Right atrium auricular region (tissue), 2 donors: Measurements from ENCODE around the gene EDN3. TPM values are rescaled to one million over a fixed set of nuclear protein-coding genes. Genes with fewer than 3 reads are reported as not detected.

ENCODE experiments used
- DNase-seq: peaks from one replicate; pipeline ENCODE4 v3.0.0-alpha.2; 2019; ENCODE audit warnings: low spot score
- H3K27ac ChIP-seq, 2 donors: fragments of 200-600 bp; sonication (generic); 1 replicate in 1 of 2; 2 replicates in 1 of 2; pipeline ENCODE4 v1.5.1; 2016 to 2019
- H3K27me3 ChIP-seq, 2 donors: fragments of 200-600 bp; sonication (generic); one replicate each; pipeline versions ENCODE4 v1.5.1 to v1.6.0; 2017 to 2019
- H3K36me3 ChIP-seq: fragments of 200-600 bp; sonication (generic); one replicate; pipeline ENCODE4 v1.5.1; 2016
- H3K4me1 ChIP-seq, 2 donors: fragments of 200-600 bp; sonication (generic); one replicate each; pipeline versions ENCODE4 v1.5.1 to v1.6.0; 2017 to 2019
- H3K4me3 ChIP-seq, 2 donors: fragments of 200-600 bp; sonication (generic); 1 replicate in 1 of 2; 2 replicates in 1 of 2; pipeline ENCODE4 v1.5.1; 2017 to 2019; ENCODE audit warnings: mild to moderate bottlenecking in 1 of 2, moderate library complexity in 1 of 2
- H3K9me3 ChIP-seq, 2 donors: fragments of 200-600 bp; sonication (generic); one replicate each; pipeline ENCODE4 v1.5.1; 2019
- total RNA-seq, 2 donors: library from RNA; depleted of rRNA; stranded (reverse); fragments of >200 nt; gene quantifications; one replicate each; pipeline ENCODE4 v1.1.0, GENCODE V29; 2016
- TF ChIP-seq, protein P1 (sequence below), 2 donors: fragments of 200-600 bp; sonication (generic); IDR thresholded peaks; one replicate each; pipeline ENCODE4 v1.5.1; 2019; ENCODE audit warnings: antibody characterized with exemption in 2 of 2

The EDN3 gene
- total RNA-seq, 2 donors from 2014 or later, result not detected

DNA sequence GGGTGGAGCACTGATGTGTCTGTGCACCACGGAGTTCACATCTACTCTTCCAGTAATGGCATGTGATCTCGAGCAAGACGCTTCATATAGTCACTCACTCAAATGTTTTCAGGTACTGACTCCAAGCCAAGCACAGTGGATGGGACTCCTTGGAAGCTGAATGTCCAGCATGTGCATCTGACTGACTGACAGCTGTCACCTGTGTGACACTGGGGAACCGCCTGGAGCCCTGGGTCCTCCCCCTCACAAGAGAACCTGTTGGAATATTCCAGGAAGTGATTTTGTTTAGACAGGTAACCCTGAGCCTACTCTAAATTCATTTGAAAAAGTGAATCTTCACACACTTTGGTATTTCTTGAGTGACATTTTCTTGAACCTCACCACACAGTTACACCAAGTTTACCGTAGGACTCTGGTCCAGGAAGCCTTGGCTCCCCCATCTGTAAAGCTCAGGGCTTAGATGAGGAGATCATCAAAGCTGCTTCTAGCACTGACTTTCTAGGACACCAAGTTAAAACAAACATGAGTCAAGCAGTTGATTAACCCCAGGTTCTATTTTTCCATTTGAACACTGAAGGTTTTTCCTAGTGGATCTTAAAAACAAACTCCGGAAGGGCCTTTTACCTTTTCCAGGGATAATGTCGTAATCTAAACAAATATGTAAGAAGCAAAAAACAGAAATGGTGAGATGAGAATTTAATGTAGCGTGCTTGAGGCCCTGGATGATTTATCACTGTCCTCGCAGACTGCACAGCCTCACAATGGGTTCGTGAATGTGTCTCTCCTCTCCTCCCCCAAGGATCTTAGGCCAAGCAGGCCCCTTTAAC lies 50.1 kb downstream of the EDN3 start:
- H3K4me1 ChIP-seq, result no peaks in the 10 kb centered on the region
- DNase-seq, result no peak
- H3K36me3 ChIP-seq, result no peaks in the 10 kb centered on the region
- H3K27ac ChIP-seq, result no peak overlapping the region
- TF ChIP-seq, protein P1, sequence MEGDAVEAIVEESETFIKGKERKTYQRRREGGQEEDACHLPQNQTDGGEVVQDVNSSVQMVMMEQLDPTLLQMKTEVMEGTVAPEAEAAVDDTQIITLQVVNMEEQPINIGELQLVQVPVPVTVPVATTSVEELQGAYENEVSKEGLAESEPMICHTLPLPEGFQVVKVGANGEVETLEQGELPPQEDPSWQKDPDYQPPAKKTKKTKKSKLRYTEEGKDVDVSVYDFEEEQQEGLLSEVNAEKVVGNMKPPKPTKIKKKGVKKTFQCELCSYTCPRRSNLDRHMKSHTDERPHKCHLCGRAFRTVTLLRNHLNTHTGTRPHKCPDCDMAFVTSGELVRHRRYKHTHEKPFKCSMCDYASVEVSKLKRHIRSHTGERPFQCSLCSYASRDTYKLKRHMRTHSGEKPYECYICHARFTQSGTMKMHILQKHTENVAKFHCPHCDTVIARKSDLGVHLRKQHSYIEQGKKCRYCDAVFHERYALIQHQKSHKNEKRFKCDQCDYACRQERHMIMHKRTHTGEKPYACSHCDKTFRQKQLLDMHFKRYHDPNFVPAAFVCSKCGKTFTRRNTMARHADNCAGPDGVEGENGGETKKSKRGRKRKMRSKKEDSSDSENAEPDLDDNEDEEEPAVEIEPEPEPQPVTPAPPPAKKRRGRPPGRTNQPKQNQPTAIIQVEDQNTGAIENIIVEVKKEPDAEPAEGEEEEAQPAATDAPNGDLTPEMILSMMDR (IDR thresholded peaks at IDR 0.05), result no peak
- no peaks in the 10 kb centered on the region for H3K9me3 ChIP-seq
- no peaks in the 10 kb centered on the region for H3K27me3 ChIP-seq
- H3K4me3 ChIP-seq, result no peak overlapping the region

DNA sequence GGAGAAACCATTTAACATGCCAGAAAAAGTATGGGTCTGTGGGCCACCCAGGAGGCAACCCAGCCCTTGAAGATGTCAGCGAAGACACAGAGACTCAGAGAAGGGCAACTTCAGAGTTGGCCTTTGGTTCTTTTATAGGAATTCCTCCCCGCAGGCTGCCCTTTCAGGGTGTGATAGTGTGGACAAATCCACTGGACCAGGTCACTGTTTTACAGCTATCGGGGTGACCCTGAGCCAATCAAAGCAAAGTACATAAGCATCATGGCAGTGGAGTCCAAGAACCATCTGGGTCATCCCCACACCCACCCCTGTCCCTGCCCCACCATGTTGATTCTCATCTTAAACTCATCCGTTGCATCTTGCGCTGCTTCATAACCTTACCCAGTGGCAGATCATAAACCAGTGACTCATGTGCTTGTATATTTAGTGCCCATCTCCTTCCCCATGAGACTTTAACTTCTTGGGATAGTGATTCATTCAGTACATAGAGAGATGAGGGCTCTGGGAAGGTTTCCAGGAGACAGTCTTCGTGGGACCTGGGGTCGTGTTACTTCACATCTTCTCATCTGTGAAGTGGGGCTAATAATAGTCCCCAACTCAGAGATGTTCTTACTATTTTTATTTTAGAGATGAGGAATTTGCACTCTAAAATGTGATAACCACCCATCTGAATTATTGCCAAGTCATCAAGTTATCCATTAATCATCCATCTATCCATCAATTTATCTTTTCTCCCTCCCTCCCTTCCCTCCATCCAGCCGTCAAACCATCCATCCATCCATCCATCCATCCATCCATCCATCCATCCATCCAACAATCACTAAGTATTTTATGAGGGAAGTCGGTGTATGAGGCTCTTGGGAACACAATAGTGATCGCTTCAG lies 51.0 kb downstream of the EDN3 start:
- TF ChIP-seq, protein P1 (IDR thresholded peaks at IDR 0.05), result no peak
- H3K27me3 ChIP-seq, result no peaks in the 10 kb centered on the region
- no peaks in the 10 kb centered on the region for H3K9me3 ChIP-seq
- no peak overlapping the region for H3K27ac ChIP-seq
- DNase-seq, result no peak
- no peaks in the 10 kb centered on the region for H3K4me1 ChIP-seq
- H3K36me3 ChIP-seq, result no peaks in the 10 kb centered on the region
- H3K4me3 ChIP-seq, result no peak overlapping the region

DNA sequence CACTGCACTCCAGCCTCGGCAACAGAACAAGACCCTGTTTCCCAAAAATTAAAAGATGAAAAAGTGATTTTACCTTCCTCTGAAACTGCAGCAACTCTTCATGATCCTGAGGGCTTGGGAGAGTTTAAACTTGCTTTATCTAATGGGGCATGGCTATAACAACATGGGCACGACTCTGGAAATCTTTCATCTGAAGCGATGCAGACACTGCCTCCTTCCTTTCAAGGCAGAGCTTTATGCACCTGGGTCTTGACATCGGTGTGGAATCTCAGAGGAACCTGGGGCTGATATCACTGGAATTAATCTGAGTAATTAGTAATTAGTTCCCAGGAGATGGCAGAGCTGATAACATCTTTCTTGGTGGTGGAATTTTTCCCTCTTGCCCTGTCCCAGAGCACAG lies 52.1 kb downstream of the EDN3 start:
- no peak overlapping the region for H3K4me3 ChIP-seq
- TF ChIP-seq, protein P1 (IDR thresholded peaks at IDR 0.05), result no peak
- DNase-seq, result no peak

DNA sequence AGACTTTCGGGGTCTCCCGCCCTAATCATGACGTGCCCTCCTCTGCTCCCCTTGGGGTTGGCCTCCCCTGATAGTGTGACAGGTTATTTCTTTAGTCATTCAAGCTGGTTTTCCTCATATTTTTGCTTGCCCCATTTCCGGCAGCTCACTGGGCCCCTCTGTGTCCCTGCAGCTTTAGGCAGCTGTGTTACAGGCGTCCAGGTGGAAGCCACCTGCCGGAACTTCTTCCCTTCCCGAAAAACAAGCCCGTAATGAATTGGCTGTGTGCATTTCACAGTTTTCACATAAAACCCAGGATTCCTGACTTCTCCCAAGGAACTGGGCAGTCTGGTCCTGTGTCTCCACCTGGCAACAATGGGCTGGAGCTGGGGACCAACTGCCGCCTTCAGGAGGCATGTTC lies 52.6 kb downstream of the EDN3 start:
- no peaks in the 10 kb centered on the region for H3K27me3 ChIP-seq
- DNase-seq, result no peak
- no peak overlapping the region for H3K27ac ChIP-seq
- H3K4me1 ChIP-seq, result no peaks in the 10 kb centered on the region
- H3K36me3 ChIP-seq, result no peaks in the 10 kb centered on the region
- H3K9me3 ChIP-seq, result no peaks in the 10 kb centered on the region
- TF ChIP-seq, protein P1 (IDR thresholded peaks at IDR 0.05), result no peak
- no peak overlapping the region for H3K4me3 ChIP-seq

More for the DNA sequence above, 52.1 kb downstream of the EDN3 start:
- no peak overlapping the region for H3K27ac ChIP-seq
- H3K36me3 ChIP-seq, result no peaks in the 10 kb centered on the region
- no peaks in the 10 kb centered on the region for H3K4me1 ChIP-seq
- no peaks in the 10 kb centered on the region for H3K9me3 ChIP-seq
- no peaks in the 10 kb centered on the region for H3K27me3 ChIP-seq

DNA sequence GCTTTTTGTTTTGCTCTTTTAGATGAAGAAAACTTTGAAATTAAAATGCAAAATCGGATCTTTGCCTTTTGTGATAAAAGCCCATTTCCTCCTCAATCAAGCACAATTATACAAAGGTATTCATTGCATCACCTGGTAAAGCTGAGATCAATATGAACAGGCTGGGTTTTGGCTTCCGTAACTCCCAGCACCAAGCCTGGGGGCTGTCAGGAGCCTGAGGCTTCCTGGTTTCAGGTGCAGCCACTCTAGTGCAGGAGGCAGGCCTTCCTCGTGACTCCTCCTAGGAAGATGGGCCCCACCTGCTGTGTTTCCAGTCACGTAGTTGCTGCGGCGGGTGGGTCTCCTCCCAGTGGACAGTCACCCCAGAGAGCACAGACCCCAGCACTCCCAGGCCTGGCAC lies 54.0 kb downstream of the EDN3 start:
- no peaks in the 10 kb centered on the region for H3K9me3 ChIP-seq
- no peaks in the 10 kb centered on the region for H3K36me3 ChIP-seq
- no peak overlapping the region for H3K4me3 ChIP-seq
- no peak overlapping the region for H3K27ac ChIP-seq
- no peak for DNase-seq
- H3K27me3 ChIP-seq, result no peaks in the 10 kb centered on the region
- TF ChIP-seq, protein P1 (IDR thresholded peaks at IDR 0.05), result no peak
- no peaks in the 10 kb centered on the region for H3K4me1 ChIP-seq
